Fibroblast of the aortic adventitia (primary cell): ENCODE measurements around the gene PPP1R2C. TPM values are rescaled to one million over a fixed set of nuclear protein-coding genes. Genes with fewer than 3 reads are reported as not detected.

ENCODE experiments used
- DNase-seq: peaks from one replicate; pipeline ENCODE4 v3.0.0-alpha.2; 2010; ENCODE audit warnings: low read depth
- H3K4me3 ChIP-seq: 2 replicates; pipeline ENCODE4 v1.5.1; 2011; ENCODE audit warnings: low read depth, mild to moderate bottlenecking, control low read depth, low read length, moderate library complexity
- total RNA-seq: library from RNA; depleted of rRNA; stranded (reverse); fragments of >200 nt; gene quantifications from 2 replicates; pipeline ENCODE4 v1.2.3, GENCODE V29; 2012; ENCODE audit warnings: low replicate concordance
- TF ChIP-seq, protein P1 (sequence below): IDR thresholded peaks from 2 replicates; pipeline ENCODE4 v1.5.1; 2011; ENCODE audit warnings: mild to moderate bottlenecking, low read length, control low read depth, inconsistent platforms; ENCODE audit not compliant: insufficient read depth

The PPP1R2C gene
- total RNA-seq, 1 donor: not detected

GRCh38 chrX:42772874-42773273 lies 5.1 kb downstream of the PPP1R2C start:
- TF ChIP-seq, protein P1, sequence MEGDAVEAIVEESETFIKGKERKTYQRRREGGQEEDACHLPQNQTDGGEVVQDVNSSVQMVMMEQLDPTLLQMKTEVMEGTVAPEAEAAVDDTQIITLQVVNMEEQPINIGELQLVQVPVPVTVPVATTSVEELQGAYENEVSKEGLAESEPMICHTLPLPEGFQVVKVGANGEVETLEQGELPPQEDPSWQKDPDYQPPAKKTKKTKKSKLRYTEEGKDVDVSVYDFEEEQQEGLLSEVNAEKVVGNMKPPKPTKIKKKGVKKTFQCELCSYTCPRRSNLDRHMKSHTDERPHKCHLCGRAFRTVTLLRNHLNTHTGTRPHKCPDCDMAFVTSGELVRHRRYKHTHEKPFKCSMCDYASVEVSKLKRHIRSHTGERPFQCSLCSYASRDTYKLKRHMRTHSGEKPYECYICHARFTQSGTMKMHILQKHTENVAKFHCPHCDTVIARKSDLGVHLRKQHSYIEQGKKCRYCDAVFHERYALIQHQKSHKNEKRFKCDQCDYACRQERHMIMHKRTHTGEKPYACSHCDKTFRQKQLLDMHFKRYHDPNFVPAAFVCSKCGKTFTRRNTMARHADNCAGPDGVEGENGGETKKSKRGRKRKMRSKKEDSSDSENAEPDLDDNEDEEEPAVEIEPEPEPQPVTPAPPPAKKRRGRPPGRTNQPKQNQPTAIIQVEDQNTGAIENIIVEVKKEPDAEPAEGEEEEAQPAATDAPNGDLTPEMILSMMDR: no peak
- no peak for DNase-seq
- no peak overlapping the region for H3K4me3 ChIP-seq

DNA sequence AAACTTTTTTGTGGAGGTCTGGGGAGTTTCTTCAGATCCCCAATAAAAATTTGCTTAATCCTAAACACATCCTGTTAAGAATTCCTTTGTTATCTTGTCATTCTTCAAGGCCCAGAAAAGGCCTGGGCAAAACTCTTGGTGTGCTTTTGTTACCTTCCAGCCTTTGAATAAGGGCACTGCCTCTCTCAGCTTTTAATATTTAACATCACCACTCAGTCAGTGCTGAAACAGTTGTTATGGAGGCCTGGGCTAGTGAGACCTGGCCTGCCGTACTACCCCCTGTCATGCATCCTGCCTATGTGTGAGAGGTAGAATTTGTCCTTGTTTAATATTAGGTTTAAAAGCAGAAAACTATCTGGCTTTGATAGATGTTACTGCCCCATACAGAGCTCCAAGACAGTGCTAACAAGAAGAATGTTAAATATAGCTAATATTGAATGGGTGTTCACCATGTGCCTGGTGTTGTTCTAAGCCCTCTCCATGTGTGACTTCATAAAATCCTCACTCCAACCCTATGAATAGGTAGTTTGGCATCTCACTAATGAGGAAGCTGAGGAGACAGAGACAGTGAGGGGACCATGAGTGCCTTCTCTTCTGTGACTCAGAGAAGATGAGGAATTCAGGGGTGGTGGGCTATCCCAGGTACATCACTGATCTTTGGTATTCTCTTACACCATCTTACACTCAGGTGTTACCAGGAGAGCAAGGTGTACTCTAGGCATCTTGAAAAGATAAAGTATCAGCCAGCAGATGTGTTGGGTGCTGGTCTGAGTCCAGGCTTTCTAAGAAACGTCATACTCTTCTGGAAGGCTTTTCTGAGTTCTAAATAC lies 6.2 kb downstream of the PPP1R2C start:
- H3K4me3 ChIP-seq: no peak overlapping the region
- TF ChIP-seq, protein P1: no peak
- DNase-seq: no peak

DNA sequence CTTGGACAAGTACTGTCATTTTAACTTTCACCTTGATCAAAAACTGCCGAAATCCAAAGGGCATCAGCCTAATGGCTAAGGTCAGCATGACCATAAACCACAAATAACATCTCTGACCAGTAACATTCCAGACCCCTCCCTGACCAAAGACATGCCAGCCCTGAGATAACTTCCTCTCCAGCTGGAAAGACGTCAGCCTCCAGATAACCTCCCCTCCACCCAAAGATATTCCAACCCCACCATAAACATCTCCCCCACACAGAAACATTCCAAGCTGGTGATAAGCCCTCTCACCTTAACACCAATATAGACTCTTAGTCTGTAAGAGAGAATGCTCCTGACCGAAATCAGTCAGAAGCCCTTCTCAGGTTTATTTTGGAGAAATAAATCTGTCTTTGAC lies 7.4 kb downstream of the PPP1R2C start:
- no peak overlapping the region for H3K4me3 ChIP-seq
- TF ChIP-seq, protein P1: no peak
- DNase-seq: no peak

GRCh38 chrX:42759881-42760280 lies 18.1 kb downstream of the PPP1R2C start:
- no peak for DNase-seq
- H3K4me3 ChIP-seq: no peak overlapping the region
- TF ChIP-seq, protein P1: no peak

DNA sequence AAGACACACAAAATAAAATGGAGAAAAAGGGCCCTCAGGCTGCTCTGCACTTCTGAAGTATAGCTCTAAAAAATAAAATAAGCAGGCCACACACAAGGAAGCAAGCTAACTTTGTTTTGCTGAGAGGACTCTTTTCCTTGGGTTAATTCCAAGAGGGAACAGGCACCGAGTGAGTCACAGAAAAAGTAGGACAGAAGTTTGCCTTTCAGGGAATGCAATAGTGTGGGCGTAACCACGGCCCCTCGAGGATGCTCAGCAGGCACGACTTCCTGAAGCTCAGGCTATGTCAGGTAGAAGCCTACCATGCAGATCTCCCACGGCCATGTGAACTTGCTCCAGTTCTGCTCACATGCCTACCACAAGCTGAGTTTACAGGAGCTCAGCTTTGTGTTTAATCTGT lies 22.1 kb downstream of the PPP1R2C start:
- TF ChIP-seq, protein P1: no peak
- H3K4me3 ChIP-seq: no peak overlapping the region
- DNase-seq: peak; percentile 67

GRCh38 chrX:42754603-42755002 lies 23.4 kb downstream of the PPP1R2C start:
- no peak for DNase-seq
- TF ChIP-seq, protein P1: no peak
- H3K4me3 ChIP-seq: no peak overlapping the region
